CD4-positive, alpha-beta T cell treated with Interleukin-21 for 1 hour (primary cell): ENCODE data around the gene FECH.
"Not testable (repeated sequence)": the region's sequence is repeated elsewhere in the genome, so short reads cannot be mapped to it uniquely, and the experiment has no call there.

Experiments used
- DNase-seq: peaks from one replicate; pipeline ENCODE4 v3.0.0-alpha.2; 2020

Gene FECH

GRCh38 chr18:57527556-57528229 lies 58.8 kb downstream of the FECH start:
- DNase-seq: no peak

GRCh38 chr18:57523171-57523956 lies 63.1 kb downstream of the FECH start:
- DNase-seq: no peak

GRCh38 chr18:57522348-57522747 lies 64.2 kb downstream of the FECH start:
- not testable (repeated sequence) for DNase-seq

GRCh38 chr18:57519668-57520424 lies 66.7 kb downstream of the FECH start:
- DNase-seq: no peak

GRCh38 chr18:57518533-57518932 lies 68.0 kb downstream of the FECH start:
- no peak for DNase-seq

- DNase-seq: no peak
Observed at GRCh38 chr18:57516056-57516455, 70.4 kb downstream of the FECH start.

GRCh38 chr18:57505231-57505630 lies 81.3 kb downstream of the FECH start:
- DNase-seq: no peak

GRCh38 chr18:57502624-57503023 lies 83.9 kb downstream of the FECH start:
- no peak for DNase-seq

- DNase-seq: no peak
Observed at GRCh38 chr18:57498682-57499256, 87.7 kb downstream of the FECH start.
